Measurements from ENCODE around the gene H2AZ2. TPM values are rescaled to one million over a fixed set of nuclear protein-coding genes. Genes with fewer than 3 reads are reported as not detected.
"Not testable (repeated sequence)": the region's sequence is repeated elsewhere in the genome, so short reads cannot be mapped to it uniquely, and the experiment has no call there.

H2AZ2 gene
- total RNA-seq, 1 donor from 2014 or later, result 156 TPM

DNA sequence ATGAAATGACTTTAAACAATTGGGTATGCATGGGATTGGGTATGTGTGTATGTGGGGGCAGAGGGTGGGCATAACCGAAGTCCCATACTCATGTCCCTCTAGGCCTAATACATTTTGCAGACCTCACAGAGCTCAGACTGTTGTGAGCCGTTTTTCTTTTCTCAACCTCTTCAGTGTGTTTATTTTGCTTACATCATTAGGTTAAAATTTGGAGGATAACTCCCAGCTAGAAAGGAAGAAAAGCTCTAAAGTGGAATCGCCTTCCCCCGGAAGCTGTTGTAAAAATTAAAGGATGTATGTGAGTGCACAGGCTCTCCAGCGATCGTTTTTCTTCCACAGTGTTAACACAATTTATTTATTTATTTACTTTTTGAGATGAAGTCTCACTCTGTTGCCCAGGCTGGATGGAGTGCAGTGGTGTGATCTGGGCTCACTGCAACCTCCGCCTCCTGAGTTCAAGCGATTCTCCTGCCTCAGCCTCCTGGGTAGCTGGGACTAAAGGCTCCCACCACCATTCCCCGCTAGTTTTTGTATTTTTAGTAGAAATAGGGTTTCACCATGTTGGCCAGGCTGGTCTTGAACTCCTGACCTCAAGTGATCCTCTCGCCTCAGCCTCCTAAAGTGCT is 1.5 kb upstream of the H2AZ2 start:
- Mint-ChIP-seq H3K9me3 (no peaks in the 10 kb centered on the region), H3K27ac (peak overlapping the region; percentile 98), H3K36me3 (no peaks in the 10 kb centered on the region), H3K27me3 (ENCODE audit: low read depth) (no peaks in the 10 kb centered on the region), H3K4me1 (peaks cover 28% of the 10 kb centered on the region), H3K4me3 (peak overlapping the region; percentile 96)
- TF ChIP-seq, protein P1, sequence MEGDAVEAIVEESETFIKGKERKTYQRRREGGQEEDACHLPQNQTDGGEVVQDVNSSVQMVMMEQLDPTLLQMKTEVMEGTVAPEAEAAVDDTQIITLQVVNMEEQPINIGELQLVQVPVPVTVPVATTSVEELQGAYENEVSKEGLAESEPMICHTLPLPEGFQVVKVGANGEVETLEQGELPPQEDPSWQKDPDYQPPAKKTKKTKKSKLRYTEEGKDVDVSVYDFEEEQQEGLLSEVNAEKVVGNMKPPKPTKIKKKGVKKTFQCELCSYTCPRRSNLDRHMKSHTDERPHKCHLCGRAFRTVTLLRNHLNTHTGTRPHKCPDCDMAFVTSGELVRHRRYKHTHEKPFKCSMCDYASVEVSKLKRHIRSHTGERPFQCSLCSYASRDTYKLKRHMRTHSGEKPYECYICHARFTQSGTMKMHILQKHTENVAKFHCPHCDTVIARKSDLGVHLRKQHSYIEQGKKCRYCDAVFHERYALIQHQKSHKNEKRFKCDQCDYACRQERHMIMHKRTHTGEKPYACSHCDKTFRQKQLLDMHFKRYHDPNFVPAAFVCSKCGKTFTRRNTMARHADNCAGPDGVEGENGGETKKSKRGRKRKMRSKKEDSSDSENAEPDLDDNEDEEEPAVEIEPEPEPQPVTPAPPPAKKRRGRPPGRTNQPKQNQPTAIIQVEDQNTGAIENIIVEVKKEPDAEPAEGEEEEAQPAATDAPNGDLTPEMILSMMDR (IDR thresholded peaks at IDR 0.05; ENCODE audit: unreplicated experiment), result no peak
- DNase-seq (ENCODE audit: low spot score in 2 of 2, unreplicated experiment in 2 of 2), result no peak

DNA sequence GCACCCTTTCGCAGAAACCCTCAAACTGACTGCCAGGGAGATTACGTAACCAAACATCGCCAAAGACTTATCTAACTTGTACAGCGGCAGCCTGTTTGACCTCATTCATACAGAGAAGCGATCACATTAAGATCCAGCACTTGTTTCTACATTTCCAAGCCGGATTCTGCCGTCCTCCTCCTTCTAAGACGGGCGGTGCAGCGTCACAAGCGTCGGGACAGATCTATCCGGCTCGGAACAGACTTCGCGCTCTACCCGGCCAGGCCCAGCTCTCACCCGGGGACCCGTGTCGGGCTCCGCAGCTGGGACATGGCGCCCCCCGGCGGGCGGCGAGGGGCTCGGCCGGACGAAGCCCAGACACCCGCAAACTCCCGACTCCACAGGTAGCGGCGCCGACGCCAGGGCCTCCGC is 373 bp downstream of the H2AZ2 start:
- Mint-ChIP-seq H3K4me3 (peak overlapping the region; percentile 96), H3K27me3 (ENCODE audit: low read depth) (no peaks in the 10 kb centered on the region), H3K27ac (peak overlapping the region; percentile 99), H3K4me1 (peaks cover 28% of the 10 kb centered on the region), H3K36me3 (no peaks in the 10 kb centered on the region), H3K9me3 (no peaks in the 10 kb centered on the region)
- TF ChIP-seq, protein P1 (IDR thresholded peaks at IDR 0.05; ENCODE audit: unreplicated experiment), result peak; percentile 87
- DNase-seq (ENCODE audit: low spot score in 2 of 2, unreplicated experiment in 2 of 2), result peak; percentile 77 to 91

GRCh38 chr7:44846816-44847508 is 925 bp downstream of the H2AZ2 start:
- H3K4me3 Mint-ChIP-seq, result peak overlapping the region; percentile 96
- no peak for DNase-seq (ENCODE audit: low spot score in 2 of 2, unreplicated experiment in 2 of 2)
- TF ChIP-seq, protein P1 (IDR thresholded peaks at IDR 0.05; ENCODE audit: unreplicated experiment), result no peak
- H3K4me1 Mint-ChIP-seq, result peaks cover 28% of the 10 kb centered on the region
- H3K27me3 Mint-ChIP-seq (ENCODE audit: low read depth), result no peaks in the 10 kb centered on the region
- H3K9me3 Mint-ChIP-seq, result no peaks in the 10 kb centered on the region
- peak overlapping the region; percentile 99 for H3K27ac Mint-ChIP-seq
- H3K36me3 Mint-ChIP-seq, result no peaks in the 10 kb centered on the region

GRCh38 chr7:44846390-44846789 is 1.5 kb downstream of the H2AZ2 start:
- Mint-ChIP-seq H3K4me3 (peak overlapping the region; percentile 96), H3K27ac (peak overlapping the region; percentile 99), H3K4me1 (peaks cover 28% of the 10 kb centered on the region)
- not testable (repeated sequence) for H3K36me3 Mint-ChIP-seq; H3K27me3 Mint-ChIP-seq (ENCODE audit: low read depth); H3K9me3 Mint-ChIP-seq; DNase-seq (ENCODE audit: low spot score in 2 of 2, unreplicated experiment in 2 of 2)

DNA sequence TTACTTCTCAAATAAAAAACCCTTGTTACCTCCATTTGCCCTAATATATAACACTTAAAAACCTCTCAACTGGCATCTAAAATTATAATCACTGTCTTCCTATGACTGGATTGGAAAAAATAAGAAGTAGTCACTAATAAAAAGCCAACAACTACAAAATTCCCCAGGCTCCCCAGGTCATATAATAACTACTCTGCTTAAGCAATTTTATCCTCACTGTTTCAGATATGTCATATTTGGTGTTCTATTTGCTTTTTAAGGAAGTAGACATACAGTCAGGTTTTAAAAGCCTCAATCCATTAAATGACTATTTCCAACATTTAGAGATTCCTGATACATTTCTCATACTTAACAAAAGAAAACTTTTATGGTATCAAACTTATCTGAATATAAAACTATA is 2.4 kb downstream of the H2AZ2 start:
- Mint-ChIP-seq H3K4me3 (no peak overlapping the region), H3K36me3 (peaks cover 10% of the 10 kb centered on the region)

GRCh38 chr7:44843440-44843839 is 4.4 kb downstream of the H2AZ2 start:
- not testable (repeated sequence) for DNase-seq (ENCODE audit: low spot score in 2 of 2, unreplicated experiment in 2 of 2); H3K9me3 Mint-ChIP-seq; H3K4me3 Mint-ChIP-seq; H3K27ac Mint-ChIP-seq; H3K27me3 Mint-ChIP-seq (ENCODE audit: low read depth)
- H3K36me3 Mint-ChIP-seq, result peaks cover 17% of the 10 kb centered on the region
- H3K4me1 Mint-ChIP-seq, result peaks cover 22% of the 10 kb centered on the region

More for the DNA sequence above, 2.4 kb downstream of the H2AZ2 start:
- Mint-ChIP-seq H3K9me3 (no peaks in the 10 kb centered on the region), H3K4me1 (peaks cover 28% of the 10 kb centered on the region), H3K27me3 (ENCODE audit: low read depth) (no peaks in the 10 kb centered on the region), H3K27ac (peak overlapping the region; percentile 67)
- DNase-seq (ENCODE audit: low spot score in 2 of 2, unreplicated experiment in 2 of 2), result no peak
- TF ChIP-seq, protein P1 (IDR thresholded peaks at IDR 0.05; ENCODE audit: unreplicated experiment), result no peak

GRCh38 chr7:44842675-44843074 is 5.2 kb downstream of the H2AZ2 start:
- Mint-ChIP-seq H3K36me3 (peaks cover 18% of the 10 kb centered on the region), H3K4me1 (peaks cover 21% of the 10 kb centered on the region)
- not testable (repeated sequence) for H3K27me3 Mint-ChIP-seq (ENCODE audit: low read depth); H3K9me3 Mint-ChIP-seq; H3K27ac Mint-ChIP-seq; DNase-seq (ENCODE audit: low spot score in 2 of 2, unreplicated experiment in 2 of 2); H3K4me3 Mint-ChIP-seq
